CD4-positive, alpha-beta T cell (primary cell): ENCODE measurements around the gene DNAH9. TPM values are rescaled to one million over a fixed set of nuclear protein-coding genes. Genes with fewer than 3 reads are reported as not detected.
"Not testable (repeated sequence)": the region's sequence is repeated elsewhere in the genome, so short reads cannot be mapped to it uniquely, and the experiment has no call there.

Experiments
- ATAC-seq: fragments of 200-7000 bp; cut with Tn5 transposase; one replicate; pipeline ENCODE4 v1.10.0; 2022; ENCODE audit warnings: mild to moderate bottlenecking; ENCODE audit not compliant: poor library complexity
- CTCF ChIA-PET: fragments of 350-600 bp; sonication (Branson Sonifier 250); formaldehyde crosslinking; loops from one replicate; lab custom pipeline; 2021; ENCODE audit warnings: antibody characterized with exemption, inconsistent platforms; lab: Charles Lee
- POLR2A ChIA-PET: fragments of 350-600 bp; sonication (Branson Sonifier 250); formaldehyde crosslinking; loops from one replicate; lab custom pipeline; 2021; ENCODE audit warnings: antibody characterized with exemption, inconsistent platforms; lab: Charles Lee
- DNase-seq, 14 experiments: peaks; one replicate each; pipeline ENCODE4 v3.0.0-alpha.2; 2013 to 2020; ENCODE audit warnings: mixed read lengths in 2 of 14
- H3K27ac ChIP-seq, 2 donors: one replicate each; pipeline versions ENCODE4 v1.5.1 to v1.7.0; 2013; ENCODE audit warnings: low read length in 2 of 2, low read depth in 1 of 2, mild to moderate bottlenecking in 1 of 2
- H3K27me3 ChIP-seq, 2 experiments: 1 replicate in 1 of 2; 2 replicates in 1 of 2; pipeline versions ENCODE4 v1.6.1 to v1.7.0; 2013; ENCODE audit warnings: low read length in 2 of 2, control low read depth in 1 of 2, mild to moderate bottlenecking in 1 of 2, moderate library complexity in 1 of 2; ENCODE audit not compliant: insufficient read depth in 2 of 2, control insufficient read depth in 1 of 2
- H3K36me3 ChIP-seq: one replicate; pipeline ENCODE4 v1.6.1; 2013; ENCODE audit warnings: low read length, control low read depth; ENCODE audit not compliant: insufficient read depth
- H3K4me1 ChIP-seq: one replicate; pipeline ENCODE4 v1.6.1; 2013; ENCODE audit warnings: low read length, control low read depth; ENCODE audit not compliant: insufficient read depth
- H3K4me3 ChIP-seq: one replicate; pipeline ENCODE4 v1.5.1; 2013; ENCODE audit warnings: mild to moderate bottlenecking, low read length, moderate library complexity
- H3K9me3 ChIP-seq, 2 experiments: 1 replicate in 1 of 2; 2 replicates in 1 of 2; pipeline versions ENCODE4 v1.6.1 to v1.7.0; 2013; ENCODE audit warnings: low read length in 2 of 2, mild to moderate bottlenecking in 2 of 2, control low read depth in 1 of 2, moderate library complexity in 1 of 2; ENCODE audit not compliant: control insufficient read depth in 1 of 2, insufficient read depth in 1 of 2
- H3K27ac Mint-ChIP-seq: one replicate; pipeline ENCODE4 v1.8.0; 2020; ENCODE audit warnings: mixed read lengths
- H3K27me3 Mint-ChIP-seq: one replicate; pipeline ENCODE4 v1.8.0; 2021; ENCODE audit warnings: mixed read lengths
- H3K36me3 Mint-ChIP-seq: one replicate; pipeline ENCODE4 v1.8.0; 2021; ENCODE audit warnings: low read depth, mixed read lengths
- H3K4me1 Mint-ChIP-seq: one replicate; pipeline ENCODE4 v1.8.0; 2021; ENCODE audit warnings: low read depth, mixed read lengths
- H3K4me3 Mint-ChIP-seq: one replicate; pipeline ENCODE4 v1.8.0; 2020; ENCODE audit warnings: mild to moderate bottlenecking, mixed read lengths
- H3K9me3 Mint-ChIP-seq: one replicate; pipeline ENCODE4 v1.8.0; 2020; ENCODE audit warnings: mixed read lengths
- intact Hi-C, 2 experiments: fragments of 100-400 bp; cut with DNase I in 1 of 2; cut with micrococcal nuclease in 1 of 2; formaldehyde crosslinking; loops; one replicate each; pipeline versions ENCODE4 v1.15.1 to v1.9.0; 2023 to 2025; cut with DNase I, micrococcal nuclease
- total RNA-seq, 174 experiments: library from RNA in 2 of 174; stranded (reverse) in 2 of 174; gene quantifications; one replicate each; pipeline ENCODE4 v1.2.3 and lab custom pipeline; 2021 to 2026
- TF ChIP-seq, protein P1 (sequence below): fragments of 200-600 bp; IDR thresholded peaks from one replicate; pipeline ENCODE4 v1.8.0; 2022; ENCODE audit warnings: antibody characterized with exemption, mild to moderate bottlenecking

DNAH9 gene
- total RNA-seq, 2 experiments from 2014 or later: not detected

GRCh38 chr17:11943759-11944347, 345.6 kb downstream of the DNAH9 start:
- Histone ChIP-seq H3K36me3 (no peaks in the 10 kb centered on the region), H3K4me3 (no peak overlapping the region), H3K27ac (no peak overlapping the region), H3K4me1 (no peaks in the 10 kb centered on the region), H3K9me3 (peaks cover 0 to 8% of the 10 kb centered on the region in 2 experiments), H3K27me3 (no peaks in the 10 kb centered on the region)
- no peaks in the 10 kb centered on the region for H3K36me3 Mint-ChIP-seq
- H3K4me1 Mint-ChIP-seq: no peaks in the 10 kb centered on the region
- no peaks in the 10 kb centered on the region for H3K27me3 Mint-ChIP-seq
- CTCF ChIA-PET: no interaction called here
- intact Hi-C loops: no loop called here
- ATAC-seq (no peak), DNase-seq (no peak)
- H3K9me3 Mint-ChIP-seq: no peaks in the 10 kb centered on the region
- TF ChIP-seq, protein P1, sequence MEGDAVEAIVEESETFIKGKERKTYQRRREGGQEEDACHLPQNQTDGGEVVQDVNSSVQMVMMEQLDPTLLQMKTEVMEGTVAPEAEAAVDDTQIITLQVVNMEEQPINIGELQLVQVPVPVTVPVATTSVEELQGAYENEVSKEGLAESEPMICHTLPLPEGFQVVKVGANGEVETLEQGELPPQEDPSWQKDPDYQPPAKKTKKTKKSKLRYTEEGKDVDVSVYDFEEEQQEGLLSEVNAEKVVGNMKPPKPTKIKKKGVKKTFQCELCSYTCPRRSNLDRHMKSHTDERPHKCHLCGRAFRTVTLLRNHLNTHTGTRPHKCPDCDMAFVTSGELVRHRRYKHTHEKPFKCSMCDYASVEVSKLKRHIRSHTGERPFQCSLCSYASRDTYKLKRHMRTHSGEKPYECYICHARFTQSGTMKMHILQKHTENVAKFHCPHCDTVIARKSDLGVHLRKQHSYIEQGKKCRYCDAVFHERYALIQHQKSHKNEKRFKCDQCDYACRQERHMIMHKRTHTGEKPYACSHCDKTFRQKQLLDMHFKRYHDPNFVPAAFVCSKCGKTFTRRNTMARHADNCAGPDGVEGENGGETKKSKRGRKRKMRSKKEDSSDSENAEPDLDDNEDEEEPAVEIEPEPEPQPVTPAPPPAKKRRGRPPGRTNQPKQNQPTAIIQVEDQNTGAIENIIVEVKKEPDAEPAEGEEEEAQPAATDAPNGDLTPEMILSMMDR: no peak
- no peak overlapping the region for H3K27ac Mint-ChIP-seq
- POLR2A ChIA-PET: no interaction called here
- no peak overlapping the region for H3K4me3 Mint-ChIP-seq

DNA sequence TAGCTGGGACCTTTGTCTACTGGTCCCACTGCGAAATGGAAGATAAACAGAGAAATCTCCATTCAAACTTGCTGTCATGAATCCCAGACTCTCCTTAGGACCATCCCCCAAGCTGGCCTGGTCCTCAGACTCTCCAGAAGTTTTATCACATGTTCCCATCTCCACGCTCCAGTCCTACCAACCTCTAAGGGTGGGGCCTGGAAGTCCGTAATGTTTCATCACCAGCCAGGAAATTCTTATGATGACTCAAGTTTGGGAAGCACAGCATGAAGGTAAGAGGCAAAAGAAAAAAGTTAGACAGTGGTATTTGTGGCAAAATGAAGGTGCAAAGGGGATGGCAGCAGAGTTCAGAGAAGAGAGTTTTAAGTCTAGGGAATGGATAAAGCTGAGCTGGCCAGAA, 346.3 kb downstream of the DNAH9 start:
- Mint-ChIP-seq H3K4me1 (no peaks in the 10 kb centered on the region), H3K27ac (no peak overlapping the region), H3K4me3 (no peak overlapping the region), H3K27me3 (no peaks in the 10 kb centered on the region), H3K9me3 (no peaks in the 10 kb centered on the region), H3K36me3 (no peaks in the 10 kb centered on the region)
- ChIA-PET CTCF (interaction anchor here (0.7 kb wide), 1 partner anchor 47 kb away, joined by 6 read pairs; no protein-coding TSS in a partner anchor), POLR2A (no interaction called here)
- DNase-seq (no peak), ATAC-seq (no peak)
- intact Hi-C loops: no loop called here
- H3K27me3 ChIP-seq: no peaks in the 10 kb centered on the region
- no peaks in the 10 kb centered on the region for H3K36me3 ChIP-seq
- TF ChIP-seq, protein P1: no peak
- no peak overlapping the region for H3K27ac ChIP-seq
- no peak overlapping the region for H3K4me3 ChIP-seq
- H3K4me1 ChIP-seq: no peaks in the 10 kb centered on the region
- H3K9me3 ChIP-seq: peaks cover 0 to 8% of the 10 kb centered on the region in 2 experiments

DNA sequence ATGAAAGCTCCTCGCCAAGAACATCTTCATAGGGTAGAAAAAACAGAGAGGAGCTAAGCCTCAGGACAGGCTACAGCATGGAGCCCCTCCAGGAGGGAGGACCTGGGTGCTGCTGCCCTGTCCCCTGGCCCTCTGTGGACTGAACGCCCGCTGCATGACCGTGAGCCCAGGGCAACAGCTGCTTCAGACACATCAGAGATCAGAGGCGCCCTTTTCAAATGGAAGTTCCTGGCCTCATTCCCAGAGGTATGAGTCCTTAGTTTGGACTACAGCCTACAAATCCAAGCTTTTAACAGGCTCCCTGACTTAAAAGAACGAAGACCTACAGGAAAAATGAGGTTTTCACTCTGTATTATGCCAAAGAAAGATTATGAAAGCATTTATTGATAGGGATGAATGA, 350.5 kb downstream of the DNAH9 start:
- H3K36me3 Mint-ChIP-seq: peaks cover 13% of the 10 kb centered on the region
- H3K27me3 Mint-ChIP-seq: no peaks in the 10 kb centered on the region
- H3K4me1 ChIP-seq: no peaks in the 10 kb centered on the region
- intact Hi-C loops: no loop called here
- no peak overlapping the region for H3K27ac ChIP-seq
- TF ChIP-seq, protein P1: no peak
- H3K9me3 ChIP-seq: peaks cover 8 to 14% of the 10 kb centered on the region in 2 experiments
- no peaks in the 10 kb centered on the region for H3K27me3 ChIP-seq
- no peak for ATAC-seq
- peaks cover 6% of the 10 kb centered on the region for H3K9me3 Mint-ChIP-seq
- POLR2A ChIA-PET: no interaction called here
- DNase-seq: no peak
- H3K4me3 ChIP-seq: no peak overlapping the region
- no peak overlapping the region for H3K27ac Mint-ChIP-seq
- no peak overlapping the region for H3K4me3 Mint-ChIP-seq
- CTCF ChIA-PET: interaction anchor here (1.1 kb wide), 1 partner anchor 10 kb away, joined by 3 read pairs; no protein-coding TSS in a partner anchor
- H3K4me1 Mint-ChIP-seq: no peaks in the 10 kb centered on the region
- no peaks in the 10 kb centered on the region for H3K36me3 ChIP-seq

- intact Hi-C loops, H3K27ac Mint-ChIP-seq, H3K36me3 ChIP-seq, H3K27ac ChIP-seq, DNase-seq, H3K4me3 ChIP-seq, POLR2A ChIA-PET, H3K27me3 Mint-ChIP-seq, ATAC-seq, CTCF ChIA-PET, H3K9me3 Mint-ChIP-seq, H3K4me1 ChIP-seq, H3K4me1 Mint-ChIP-seq, H3K4me3 Mint-ChIP-seq, H3K27me3 ChIP-seq: not testable (repeated sequence)
- H3K36me3 Mint-ChIP-seq: peaks cover 21% of the 10 kb centered on the region
- H3K9me3 ChIP-seq: peaks cover 10 to 22% of the 10 kb centered on the region in 2 experiments
Measured at GRCh38 chr17:11949571-11949970, 351.3 kb downstream of the DNAH9 start.
